GM19372 (cell line): ENCODE measurements around the gene CLINT1.

Experiments used
- ATAC-seq: cut with Tn5 transposase; IDR thresholded peaks from one replicate; pipeline ENCODE4 v1.9.1; 2021; ENCODE audit warnings: mild to moderate bottlenecking, low read depth, moderate library complexity; ENCODE audit not compliant: unreplicated experiment

The CLINT1 gene

DNA sequence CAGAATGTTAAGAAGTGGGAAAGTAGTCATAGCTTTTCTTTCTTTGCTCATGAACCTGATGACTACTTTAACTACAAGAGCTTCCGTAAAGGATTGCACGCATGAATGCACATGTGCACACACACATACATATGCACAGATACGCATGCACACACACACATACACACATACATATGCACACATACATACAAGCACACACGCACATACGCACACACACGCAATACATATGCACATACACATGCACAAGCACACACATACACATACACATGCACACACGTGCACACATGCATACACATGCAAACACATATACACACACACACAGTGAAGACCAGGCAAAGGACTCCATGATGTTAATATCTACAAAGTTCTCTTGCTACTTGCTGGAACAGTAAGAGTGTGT is 92.5 kb downstream of the CLINT1 start:
- ATAC-seq, result no peak

DNA sequence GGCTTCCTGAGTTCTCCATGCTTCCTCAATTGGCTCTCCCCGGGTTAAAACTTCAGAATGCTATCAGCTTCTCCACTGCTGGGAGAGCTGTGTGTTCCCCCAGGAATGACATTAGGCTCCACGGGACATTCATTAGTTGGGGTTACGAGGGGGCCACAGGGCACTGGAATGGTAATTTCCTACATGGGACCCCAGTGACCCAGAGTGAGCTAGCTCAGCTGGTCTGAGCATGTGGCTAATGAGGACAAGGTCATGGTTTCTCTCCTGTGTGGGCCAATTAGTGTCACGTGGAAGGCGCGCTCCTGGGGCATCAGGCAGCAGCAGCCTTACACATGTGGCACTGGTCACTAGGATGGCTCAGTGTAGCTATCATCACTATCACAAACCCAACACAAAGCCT is 94.4 kb downstream of the CLINT1 start:
- ATAC-seq, result no peak

DNA sequence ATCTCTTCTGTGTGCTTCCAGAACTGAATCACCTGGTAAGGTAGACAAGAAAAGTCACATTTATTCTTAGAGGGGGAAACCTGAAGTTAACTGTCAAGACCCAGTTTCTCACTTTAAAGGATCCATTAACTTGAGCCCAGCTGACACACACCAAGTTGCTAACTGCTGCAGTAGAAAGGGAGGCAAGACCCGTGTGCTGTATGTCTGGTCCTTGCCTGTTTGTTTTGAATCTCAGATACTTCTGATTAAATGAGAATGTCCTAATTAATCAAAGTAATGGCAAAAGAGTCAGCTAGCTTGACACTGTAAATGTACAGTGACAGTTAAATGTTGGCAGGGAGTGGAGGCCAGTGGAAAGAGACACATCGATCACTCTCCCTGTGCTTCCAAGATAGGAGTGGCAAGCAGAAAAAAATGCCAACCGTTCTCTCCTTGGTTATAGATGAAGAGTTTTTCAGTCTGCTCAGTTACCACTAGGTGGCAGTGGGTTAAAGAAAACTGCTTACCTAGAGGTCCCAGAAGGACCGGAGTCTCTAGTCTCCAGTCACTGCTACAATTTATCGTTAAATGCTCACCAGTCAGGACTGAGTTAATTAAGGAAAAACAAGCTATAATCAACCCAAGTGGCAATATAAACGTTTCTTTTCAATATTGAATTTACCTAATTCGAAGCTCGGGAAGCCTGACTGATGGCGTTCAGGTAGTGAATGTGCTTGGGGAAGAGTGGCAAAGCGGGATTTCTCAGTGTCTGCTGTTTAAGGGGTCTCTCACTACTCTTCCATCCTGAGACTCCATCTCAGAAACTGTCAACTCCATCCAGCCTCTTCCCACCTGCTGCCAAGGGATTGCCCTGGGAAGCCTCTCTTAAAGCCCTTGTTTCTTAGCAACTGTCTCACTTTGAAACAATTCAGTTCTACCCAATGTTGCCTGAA is 97.0 kb downstream of the CLINT1 start:
- peak; percentile 70 for ATAC-seq

DNA sequence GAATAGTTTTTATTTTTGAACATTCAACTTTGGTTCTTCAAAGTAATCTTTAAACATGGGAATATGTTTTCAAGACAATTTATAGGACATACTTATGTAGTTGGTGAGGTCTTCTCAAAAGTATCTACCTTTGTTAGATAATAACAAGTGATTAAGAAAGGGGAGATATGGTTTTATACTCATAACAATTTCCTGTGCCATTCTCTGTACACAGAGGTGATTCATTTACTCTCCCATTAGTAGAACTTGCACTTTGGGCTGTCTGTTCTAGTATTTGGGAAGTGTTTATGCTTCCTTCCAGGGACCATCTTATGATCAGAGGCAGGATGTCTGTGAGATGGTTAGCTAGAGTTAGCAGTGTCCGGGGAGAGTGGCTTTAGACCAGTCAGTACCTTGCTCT is 100.2 kb downstream of the CLINT1 start:
- no peak for ATAC-seq

DNA sequence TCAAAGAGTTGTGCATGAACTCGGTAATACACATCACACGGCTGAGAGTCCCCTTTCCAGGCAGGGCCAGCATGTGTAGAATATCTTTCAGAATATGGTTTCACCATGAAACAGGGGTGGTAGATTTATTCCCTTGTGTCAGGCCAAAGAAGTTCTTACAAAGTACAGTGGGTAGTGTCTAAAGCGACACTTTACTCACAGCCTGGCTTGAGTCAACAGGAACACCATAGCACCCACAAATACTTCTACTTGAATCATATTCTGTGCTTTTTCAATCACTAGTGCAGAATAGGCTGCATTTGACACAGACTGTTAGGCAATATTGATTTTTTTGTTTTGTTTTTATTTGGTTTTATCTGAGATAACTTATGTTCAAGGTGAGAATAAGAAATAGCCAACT is 102.8 kb downstream of the CLINT1 start:
- no peak for ATAC-seq

DNA sequence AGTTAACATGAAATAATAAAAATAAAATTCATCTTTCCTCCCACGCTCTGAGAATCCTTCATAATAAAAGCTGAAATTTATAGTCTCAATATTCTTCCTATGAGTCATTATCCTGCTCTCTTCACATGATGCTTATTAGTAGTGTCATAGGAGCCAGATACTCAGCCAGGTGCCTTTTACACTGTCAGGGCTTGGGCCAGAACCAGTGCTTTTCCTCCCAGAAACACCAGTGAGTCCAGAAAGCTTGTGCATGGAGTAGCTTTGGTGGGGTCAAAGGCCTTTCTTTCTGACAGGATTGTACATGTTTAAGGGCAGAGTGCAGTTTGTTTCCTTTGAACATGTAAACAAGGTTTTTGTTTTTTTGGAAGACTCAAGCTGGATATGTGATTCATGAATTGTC is 108.6 kb downstream of the CLINT1 start:
- ATAC-seq, result no peak

DNA sequence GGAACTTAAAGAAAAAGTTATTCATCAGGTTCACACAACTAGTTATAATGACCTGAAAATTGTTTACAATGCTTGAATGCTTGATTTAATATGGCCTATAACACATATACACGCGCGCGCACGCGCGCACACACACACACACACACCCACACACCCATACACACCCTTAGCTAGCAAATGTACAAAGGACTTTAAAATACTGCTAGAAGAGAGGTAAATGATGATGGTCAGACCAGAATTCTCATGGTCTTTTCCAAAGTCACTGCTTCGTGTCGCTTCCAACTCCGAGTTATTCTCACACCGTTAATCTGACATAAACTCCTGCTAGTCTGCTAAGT is 109.5 kb downstream of the CLINT1 start:
- no peak for ATAC-seq

DNA sequence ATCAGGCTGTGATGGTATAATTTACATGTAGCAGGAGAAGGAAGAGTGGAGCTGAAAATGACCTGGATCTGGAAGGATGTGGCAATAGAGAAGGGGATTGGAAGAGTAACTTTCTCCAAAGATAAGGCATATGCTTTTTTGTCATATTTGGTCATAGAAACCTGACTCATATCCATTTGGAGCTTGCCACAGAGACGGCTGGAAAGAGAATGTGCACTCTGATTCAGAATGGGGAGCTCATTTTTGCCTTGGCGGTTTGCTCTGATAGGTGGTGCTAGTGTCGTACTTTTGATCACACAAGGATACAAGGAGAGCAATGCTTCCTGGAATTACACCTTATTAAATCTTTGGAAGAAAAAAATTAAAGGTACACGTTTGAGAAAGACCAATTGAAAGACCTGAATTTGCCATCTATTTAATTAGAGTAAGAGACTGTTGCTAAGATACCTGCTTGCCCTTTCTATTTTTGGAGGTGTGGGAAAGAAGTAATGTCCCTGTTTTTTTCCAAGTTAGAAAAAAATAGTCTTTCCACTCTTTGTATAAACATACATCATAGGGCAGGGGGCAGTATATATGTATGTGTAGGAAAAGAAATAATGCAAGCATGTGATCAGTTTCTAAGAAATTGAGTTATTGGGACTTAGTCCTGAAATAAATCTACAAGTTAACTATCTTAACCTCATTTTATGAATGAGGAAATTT is 110.0 kb downstream of the CLINT1 start:
- ATAC-seq, result no peak

DNA sequence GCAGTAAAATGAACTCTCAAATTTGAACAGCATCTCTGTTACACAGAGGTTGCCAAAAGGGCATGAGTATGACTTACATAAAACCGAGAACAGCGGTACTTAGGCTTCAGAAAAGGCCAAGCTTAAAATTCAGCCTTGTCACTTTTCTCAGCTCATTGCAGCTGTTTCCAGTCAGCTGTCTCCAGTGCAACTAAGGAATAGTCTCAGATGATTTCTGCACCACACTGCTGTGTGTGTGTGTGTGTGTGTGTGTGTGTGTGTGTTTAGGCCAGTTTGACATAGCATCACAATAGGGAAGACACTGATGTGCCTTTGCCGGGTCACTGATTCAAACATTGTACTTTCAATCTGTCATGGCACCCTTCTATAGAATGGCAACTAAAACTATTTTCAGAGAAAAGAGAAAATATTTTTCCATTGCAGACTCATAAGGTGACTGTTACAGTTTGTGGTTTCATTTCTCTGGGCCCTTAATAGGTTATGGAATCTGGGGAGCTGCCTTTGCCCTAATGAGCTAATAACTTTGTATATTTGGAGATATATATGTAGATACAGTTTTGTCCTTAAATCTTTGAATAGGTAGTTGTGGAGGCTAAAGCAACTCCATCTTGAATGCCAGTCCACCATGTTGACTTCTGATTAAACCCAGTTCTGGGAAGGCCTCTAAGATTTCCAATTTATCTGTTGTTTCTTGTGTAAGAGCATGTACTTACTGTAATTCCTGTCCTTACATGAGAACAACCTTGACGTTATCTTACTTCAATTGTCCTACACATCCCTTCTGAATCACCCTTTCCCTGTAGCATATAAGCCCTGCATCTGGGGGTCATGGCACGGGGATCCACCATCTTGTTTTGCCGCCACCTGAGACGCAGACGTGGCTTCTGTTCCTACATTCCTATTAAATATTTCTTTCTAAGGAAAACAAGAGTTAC is 110.9 kb downstream of the CLINT1 start:
- ATAC-seq, result no peak

DNA sequence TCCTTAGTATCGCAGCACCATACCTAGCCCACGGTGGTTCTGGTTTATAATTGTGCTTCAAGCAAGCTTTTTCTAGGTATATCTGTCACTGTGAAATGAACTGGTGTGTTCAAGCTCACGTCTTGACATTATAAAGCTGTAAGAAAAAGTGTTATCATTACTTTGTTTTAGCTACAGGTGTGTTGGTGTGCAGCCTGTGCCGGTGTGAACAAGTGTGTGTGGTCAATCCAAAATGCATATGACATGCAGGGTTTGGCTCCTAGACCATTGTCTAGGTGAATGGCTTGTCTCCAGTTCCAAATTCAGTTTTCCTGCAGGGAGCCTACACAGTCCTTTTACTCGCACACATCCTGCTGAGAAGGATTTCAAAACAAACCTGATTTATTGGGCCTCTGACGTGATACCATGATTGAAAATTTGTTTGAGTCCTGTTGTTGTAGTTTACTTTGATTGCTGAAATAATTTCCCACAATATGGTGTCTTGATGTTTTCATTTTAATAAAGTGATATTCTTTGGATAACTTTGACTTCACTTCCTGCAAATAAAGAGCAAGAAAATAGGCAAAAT is 111.7 kb downstream of the CLINT1 start:
- no peak for ATAC-seq

DNA sequence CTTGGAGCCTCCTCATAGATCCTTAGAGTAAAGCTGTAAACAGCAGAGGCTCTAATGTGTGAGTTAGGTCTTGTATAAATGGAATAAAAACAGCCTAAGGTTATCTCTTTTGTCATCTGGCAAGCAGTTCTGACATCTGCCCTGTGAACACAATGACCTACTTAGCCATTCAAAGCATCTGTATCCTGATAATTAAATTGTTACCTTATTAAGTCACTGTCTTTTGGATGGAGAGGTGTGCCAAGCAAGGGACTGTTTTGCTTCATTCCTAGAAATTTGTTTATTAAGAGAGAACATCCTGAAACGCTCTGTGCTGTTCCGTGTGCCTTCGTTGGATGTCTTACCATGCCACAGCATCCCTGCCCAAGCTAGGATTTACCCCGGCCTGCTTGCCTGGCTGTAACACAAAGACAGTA is 113.9 kb downstream of the CLINT1 start:
- no peak for ATAC-seq

DNA sequence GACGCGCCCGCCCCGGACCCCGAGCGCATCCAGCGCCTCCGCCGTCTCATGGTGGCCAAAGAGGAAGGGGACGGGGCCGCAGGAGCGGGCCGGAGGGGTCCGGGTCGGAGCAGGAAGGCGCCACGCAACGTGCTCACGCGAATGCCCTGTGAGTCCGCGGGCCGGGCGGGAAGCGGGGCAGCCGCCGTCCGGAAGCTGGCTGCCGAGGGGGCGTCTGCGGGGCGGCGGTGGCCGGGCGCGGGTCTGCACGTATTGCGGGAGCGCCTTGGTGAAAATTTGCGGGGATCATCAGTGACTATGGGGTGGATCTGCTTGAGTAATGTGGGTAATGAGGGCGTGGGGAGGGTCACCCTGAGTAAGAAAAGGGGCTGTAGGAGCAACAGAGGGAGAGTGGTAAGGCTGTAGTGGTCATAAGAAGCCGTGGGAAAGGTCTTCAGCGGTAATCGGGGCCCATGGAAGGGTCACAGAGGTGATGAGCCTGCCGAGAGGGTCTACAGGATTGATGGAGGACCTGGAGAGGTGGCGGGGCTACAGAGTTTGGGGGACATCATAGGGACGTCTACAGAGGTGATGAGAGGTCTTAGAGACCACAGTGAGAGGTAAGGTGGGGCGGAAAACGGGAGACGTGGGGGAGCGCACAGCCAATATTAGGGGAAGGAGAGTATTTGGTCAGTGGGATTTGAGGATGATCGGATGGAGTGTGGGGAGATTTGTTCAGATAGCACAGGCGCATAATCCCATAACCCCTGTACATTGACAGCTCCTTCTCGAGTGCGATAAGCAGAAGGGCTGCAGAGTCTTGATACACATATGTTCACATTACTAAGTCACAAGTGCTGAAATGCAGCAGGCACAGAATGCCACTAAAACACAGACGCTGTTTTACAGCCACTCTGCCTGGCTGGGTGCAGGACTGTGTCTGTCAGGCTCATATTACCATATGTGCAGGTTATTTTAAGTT is 114.6 kb downstream of the CLINT1 start:
- ATAC-seq, result peak; percentile 28

DNA sequence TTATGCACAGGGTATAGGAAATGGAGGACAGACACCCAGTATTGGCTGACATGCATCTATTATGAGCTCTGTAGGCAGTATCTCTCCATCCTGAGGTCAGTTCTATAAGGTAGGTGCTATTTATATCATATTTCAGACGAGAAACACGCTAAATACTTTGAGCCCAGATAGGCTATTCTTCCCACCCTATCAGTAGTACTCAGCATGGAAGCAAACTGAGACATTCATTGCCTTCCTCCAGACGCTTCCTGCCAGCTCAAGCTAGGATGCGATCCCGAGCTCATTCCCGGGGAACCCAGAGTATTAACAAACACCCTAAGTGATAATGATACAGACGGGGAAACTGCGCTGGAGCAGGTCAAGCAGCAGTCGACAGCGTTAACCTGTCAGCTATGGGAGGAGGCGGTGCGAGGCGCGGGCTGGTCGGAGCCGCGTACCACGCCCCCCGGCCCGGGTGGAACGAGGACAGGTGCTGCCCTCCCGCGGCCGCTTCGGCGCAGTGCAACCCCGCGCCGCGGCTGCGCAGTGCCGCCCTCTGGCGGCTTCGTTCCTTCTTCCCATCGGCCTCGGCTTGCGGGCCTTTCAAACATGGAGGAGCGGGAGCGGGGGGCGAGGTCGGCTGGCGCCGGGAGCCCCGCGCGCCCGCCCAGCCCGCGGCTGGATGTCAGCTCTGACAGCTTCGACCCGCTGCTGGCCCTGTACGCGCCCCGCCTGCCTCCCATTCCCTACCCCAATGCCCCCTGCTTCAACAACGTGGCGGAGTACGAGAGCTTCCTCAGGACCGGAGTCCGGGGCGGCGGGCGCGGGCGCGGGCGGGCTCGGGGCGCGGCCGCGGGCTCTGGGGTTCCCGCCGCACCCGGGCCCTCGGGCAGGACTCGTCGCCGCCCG is 115.5 kb downstream of the CLINT1 start, which contains the start of gene LSM11:
Gene LSM11, plus strand, starts transcription at position 550 of the 888 bp plus-strand sequence. Its CDS starts 39 bp downstream, at position 589.
- ATAC-seq, result peak; percentile 91

DNA sequence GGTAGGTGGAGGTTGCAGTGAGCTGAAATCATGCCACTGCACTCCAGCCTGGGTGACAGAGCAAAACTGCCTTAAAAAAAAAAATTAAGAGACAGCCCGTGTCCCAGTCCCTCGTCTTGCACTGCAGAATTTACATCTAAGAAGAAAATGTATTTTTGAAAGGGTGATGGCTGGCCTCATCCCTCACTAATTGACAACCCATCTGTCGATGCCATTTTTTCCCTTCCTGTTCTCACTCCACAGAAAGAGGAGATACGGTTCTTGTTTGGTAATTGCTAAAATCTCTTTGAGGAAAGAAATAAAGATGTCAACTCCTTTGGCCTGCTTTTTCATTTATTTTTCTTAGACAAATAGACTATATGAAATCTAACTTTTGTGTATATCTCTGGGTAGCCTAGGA is 117.8 kb downstream of the CLINT1 start:
- ATAC-seq, result no peak

DNA sequence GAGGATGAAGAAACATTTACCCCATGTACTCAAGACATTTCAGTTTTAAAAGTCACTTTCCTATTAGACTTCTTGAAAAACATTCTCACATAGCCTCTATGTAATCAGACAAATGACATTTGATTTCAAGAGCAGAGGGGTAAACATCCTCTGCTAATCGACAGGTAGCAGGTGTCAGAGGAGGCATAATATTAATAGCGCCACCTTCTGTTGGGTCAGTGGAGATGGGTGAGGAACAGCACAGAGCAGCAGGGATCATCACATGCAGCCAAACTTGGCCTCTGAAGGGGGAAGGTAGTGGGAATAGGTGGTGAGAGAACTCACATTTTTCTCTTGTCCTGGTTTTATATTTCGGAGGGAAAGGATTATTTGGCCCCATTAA is 118.7 kb downstream of the CLINT1 start:
- ATAC-seq, result no peak

DNA sequence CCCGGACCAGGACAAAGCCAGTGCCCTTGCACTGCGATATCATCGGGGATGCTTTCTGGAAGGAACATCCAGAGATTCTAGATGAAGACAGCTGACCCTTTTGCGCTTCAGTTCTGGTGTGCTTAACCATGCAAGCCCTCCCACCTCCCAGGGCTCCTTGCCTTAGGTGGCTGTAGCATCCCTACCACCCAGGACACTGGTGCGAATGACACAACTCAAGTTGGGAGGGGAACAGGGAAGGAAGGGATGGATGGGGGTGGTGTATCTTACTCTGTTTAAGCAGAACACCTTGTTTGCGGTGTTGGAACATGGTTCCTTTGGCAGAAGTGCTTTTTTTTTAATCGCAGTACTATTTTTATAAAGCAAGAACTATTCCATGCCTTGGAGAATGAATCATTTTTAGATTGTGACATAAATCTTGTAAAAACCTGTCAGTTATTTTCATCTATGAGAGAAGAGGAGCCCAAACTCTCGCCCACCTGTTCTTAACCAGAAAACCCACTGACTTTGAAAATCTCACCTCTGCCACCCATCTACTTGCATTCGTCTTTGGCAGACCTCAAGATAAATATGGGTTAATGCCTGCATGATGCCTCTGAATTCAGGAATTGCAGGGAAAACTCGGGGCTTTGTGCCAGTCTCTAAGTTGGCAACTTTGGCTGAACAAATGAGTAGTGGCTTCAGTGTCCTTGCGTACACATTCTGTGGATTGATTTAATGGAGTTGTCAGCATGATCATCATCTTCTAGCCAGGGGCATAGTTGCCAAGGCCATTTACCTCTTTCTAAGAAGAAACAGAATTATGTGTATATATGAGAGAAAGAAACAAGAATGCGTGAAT is 119.3 kb downstream of the CLINT1 start:
- no peak for ATAC-seq

DNA sequence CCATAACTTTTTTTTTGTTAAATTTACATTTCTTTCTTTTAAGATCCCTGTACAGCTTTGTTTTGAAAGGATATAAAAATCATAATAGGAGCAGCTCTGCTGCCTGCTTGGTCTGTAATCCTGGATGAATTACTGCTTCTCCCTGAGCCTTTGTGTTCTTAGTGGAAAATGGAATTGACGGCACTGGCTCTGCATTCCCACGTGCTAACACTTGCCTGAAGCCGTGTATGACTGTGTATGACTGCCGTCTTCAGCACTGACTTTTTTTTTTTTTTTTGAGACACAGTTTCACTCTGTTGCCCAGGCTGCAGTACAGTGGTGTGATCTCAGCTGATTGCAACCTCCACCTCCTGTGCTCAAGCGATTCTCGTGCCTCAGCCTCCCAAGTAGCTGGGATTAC is 123.0 kb downstream of the CLINT1 start:
- no peak for ATAC-seq
